Liver (tissue), 9 donors: Measurements from ENCODE around the gene DOCK9. TPM values are rescaled to one million over a fixed set of nuclear protein-coding genes. Genes with fewer than 3 reads are reported as not detected.

Experiments
- DNase-seq: peaks from one replicate; pipeline ENCODE4 v3.0.0-alpha.2; 2017; ENCODE audit warnings: low spot score
- H3K27ac ChIP-seq, 2 donors: one replicate each; pipeline ENCODE4 v1.7.0; 2013; ENCODE audit warnings: inconsistent platforms in 2 of 2, low read length in 2 of 2, control low read depth in 1 of 2, low read depth in 1 of 2, mild to moderate bottlenecking in 1 of 2
- H3K27me3 ChIP-seq, 4 donors: one replicate each; pipeline versions ENCODE4 v1.6.1 to v1.7.0; 2013; ENCODE audit warnings: low read length in 3 of 4, inconsistent platforms in 1 of 4, mild to moderate bottlenecking in 1 of 4, moderate library complexity in 1 of 4; ENCODE audit not compliant: control insufficient read depth in 4 of 4, insufficient read depth in 4 of 4
- H3K36me3 ChIP-seq, 4 donors: one replicate each; pipeline versions ENCODE4 v1.6.1 to v1.7.0; 2013; ENCODE audit warnings: low read length in 3 of 4, mild to moderate bottlenecking in 3 of 4, low read depth in 1 of 4, moderate library complexity in 1 of 4; ENCODE audit not compliant: control insufficient read depth in 4 of 4, insufficient read depth in 3 of 4
- H3K4me1 ChIP-seq, 4 donors: one replicate each; pipeline versions ENCODE4 v1.6.1 to v1.7.0; 2013; ENCODE audit warnings: low read length in 3 of 4, mild to moderate bottlenecking in 3 of 4, moderate library complexity in 1 of 4; ENCODE audit not compliant: control insufficient read depth in 4 of 4, insufficient read depth in 4 of 4
- H3K4me3 ChIP-seq, 3 donors: one replicate each; pipeline versions ENCODE4 v1.6.1 to v1.7.0; 2013; ENCODE audit warnings: low read length in 3 of 3, control low read depth in 1 of 3, low read depth in 1 of 3, mild to moderate bottlenecking in 1 of 3
- H3K9ac ChIP-seq, 2 donors: one replicate each; pipeline ENCODE4 v1.7.0; 2013; ENCODE audit warnings: low read length in 2 of 2, mild to moderate bottlenecking in 2 of 2, moderate library complexity in 2 of 2, control low read depth in 1 of 2, low read depth in 1 of 2
- H3K9me3 ChIP-seq, 4 donors: one replicate each; pipeline versions ENCODE4 v1.6.1 to v1.7.0; 2013; ENCODE audit warnings: low read length in 3 of 4; ENCODE audit not compliant: control insufficient read depth in 4 of 4
- CTCF ChIP-seq: fragments of 150-350 bp; IDR thresholded peaks from 2 replicates; pipeline ENCODE4 v1.5.1; 2017; ENCODE audit warnings: improper control_type of control experiment, low read depth, low read length; ENCODE audit not compliant: missing input control
- EGR1 ChIP-seq, 2 donors: IDR thresholded peaks; 2 replicates each; pipeline ENCODE4 v1.6.1; 2016 to 2018; ENCODE audit warnings: antibody characterized with exemption in 2 of 2, low read depth in 2 of 2
- FOXA1 ChIP-seq: IDR thresholded peaks from 2 replicates; pipeline ENCODE4 v1.6.1; 2016; ENCODE audit warnings: antibody characterized with exemption
- FOXA2 ChIP-seq: IDR thresholded peaks from 2 replicates; pipeline ENCODE4 v1.6.1; 2016; ENCODE audit warnings: antibody characterized with exemption
- GABPA ChIP-seq, 2 donors: IDR thresholded peaks in 1 of 2; conservative IDR thresholded peaks in 1 of 2; 2 replicates each; pipeline ENCODE4 v1.6.1; 2016; ENCODE audit warnings: antibody characterized with exemption in 2 of 2, mild to moderate bottlenecking in 1 of 2, moderate library complexity in 1 of 2
- HNF4A ChIP-seq, 2 donors: conservative IDR thresholded peaks; 2 replicates each; pipeline ENCODE4 v1.6.1; 2016; ENCODE audit warnings: antibody characterized with exemption in 2 of 2, mild to moderate bottlenecking in 2 of 2
- HNF4G ChIP-seq: IDR thresholded peaks from 2 replicates; pipeline ENCODE4 v1.6.1; 2016; ENCODE audit warnings: antibody characterized with exemption
- JUND ChIP-seq, 2 donors: IDR thresholded peaks; 2 replicates each; pipeline ENCODE4 v1.6.1; 2016; ENCODE audit warnings: antibody characterized with exemption in 2 of 2
- NR2F2 ChIP-seq: IDR thresholded peaks from 2 replicates; pipeline ENCODE4 v1.6.1; 2016; ENCODE audit warnings: antibody characterized with exemption
- RAD21 ChIP-seq, 2 donors: IDR thresholded peaks; 2 replicates each; pipeline ENCODE4 v1.6.1; 2016; ENCODE audit warnings: antibody characterized with exemption in 2 of 2, mild to moderate bottlenecking in 2 of 2
- TAF1 ChIP-seq: conservative IDR thresholded peaks from 2 replicates; pipeline ENCODE4 v1.6.1; 2016; ENCODE audit warnings: antibody characterized with exemption, mild to moderate bottlenecking
- YY1 ChIP-seq: IDR thresholded peaks from 2 replicates; pipeline ENCODE4 v1.6.1; 2016; ENCODE audit warnings: antibody characterized with exemption, mild to moderate bottlenecking
- WGBS: extraction: QIAGEN DNeasy Blood & Tissue Kit; methylation state at CpG from one replicate; pipeline ENCODE4 v1.1.7; 2013; 5-methylcytosine and 5-hydroxymethylcytosine counted together
- polyA plus RNA-seq, 2 donors: library from polyadenylated mRNA; stranded (reverse) in 1 of 2; unstranded in 1 of 2; fragments of 200-250 nt in 1 of 2; fragments of >200 nt in 1 of 2; fragmentation: Nextera tagmentation in 1 of 2; extraction: Ambion mirVana in 1 of 2; gene quantifications; one replicate each; pipeline versions ENCODE4 v1.2.1 to v1.2.3, GENCODE V29; 2013 to 2015
- total RNA-seq, 2 donors: library from RNA; depleted of rRNA; stranded (reverse); fragments of >200 nt; gene quantifications; one replicate each; pipeline ENCODE4 v1.2.3, GENCODE V29; 2014
- TF ChIP-seq, protein P1 (sequence below): IDR thresholded peaks from 2 replicates; pipeline ENCODE4 v1.6.1; 2016; ENCODE audit warnings: antibody characterized with exemption
- TF ChIP-seq, protein P2 (sequence below): IDR thresholded peaks from 2 replicates; pipeline ENCODE4 v1.6.1; 2016; ENCODE audit warnings: antibody characterized with exemption
- TF ChIP-seq, protein P3 (sequence below): IDR thresholded peaks from 2 replicates; pipeline ENCODE4 v1.6.1; 2016; ENCODE audit warnings: antibody characterized with exemption, mild to moderate bottlenecking
- donor health status: healthy.
- donor health status: healthy.
- donor health status: healthy.
- donor health status: healthy.
- donor health status: healthy.

Gene DOCK9
- total and polyA plus RNA-seq, 4 donors: 5.4 to 31.3 (median 10.6) TPM

DNA sequence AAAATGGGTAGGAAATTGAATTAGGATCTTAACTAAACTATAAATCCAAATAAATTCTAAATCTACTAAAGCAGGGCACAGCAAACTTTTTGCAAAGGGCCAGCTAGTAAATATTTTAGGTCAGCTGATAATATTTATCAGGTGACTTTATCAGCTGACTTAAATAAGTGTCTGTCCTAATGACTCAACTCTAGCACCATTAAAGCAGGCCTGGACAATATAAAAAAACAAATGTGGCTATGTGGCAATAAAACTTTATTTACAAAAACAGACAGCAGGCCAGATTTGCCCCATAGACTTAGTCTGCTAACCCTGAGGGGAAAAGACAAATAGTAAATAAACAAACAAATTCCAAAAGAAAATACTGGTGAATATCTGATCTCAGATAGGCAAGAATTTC is 27.7 kb upstream of the DOCK9 start:
- H3K27me3 ChIP-seq: no peaks in the 10 kb centered on the region
- H3K4me1 ChIP-seq: no peaks in the 10 kb centered on the region
- H3K9ac ChIP-seq: no peak overlapping the region
- H3K27ac ChIP-seq: no peak overlapping the region
- TF ChIP-seq HNF4G (no peak), YY1 (no peak), HNF4A (conservative IDR thresholded peaks at IDR 0.05) (no peak), EGR1 (IDR thresholded peaks at IDR 0.05; ENCODE audit: low read depth in 2 of 2) (no peak), FOXA2 (no peak), JUND (IDR thresholded peaks at IDR 0.05) (no peak), RAD21 (IDR thresholded peaks at IDR 0.05) (no peak), FOXA1 (no peak)
- TF ChIP-seq, protein P1, sequence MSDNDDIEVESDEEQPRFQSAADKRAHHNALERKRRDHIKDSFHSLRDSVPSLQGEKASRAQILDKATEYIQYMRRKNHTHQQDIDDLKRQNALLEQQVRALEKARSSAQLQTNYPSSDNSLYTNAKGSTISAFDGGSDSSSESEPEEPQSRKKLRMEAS: no peak
- TF ChIP-seq, protein P2, sequence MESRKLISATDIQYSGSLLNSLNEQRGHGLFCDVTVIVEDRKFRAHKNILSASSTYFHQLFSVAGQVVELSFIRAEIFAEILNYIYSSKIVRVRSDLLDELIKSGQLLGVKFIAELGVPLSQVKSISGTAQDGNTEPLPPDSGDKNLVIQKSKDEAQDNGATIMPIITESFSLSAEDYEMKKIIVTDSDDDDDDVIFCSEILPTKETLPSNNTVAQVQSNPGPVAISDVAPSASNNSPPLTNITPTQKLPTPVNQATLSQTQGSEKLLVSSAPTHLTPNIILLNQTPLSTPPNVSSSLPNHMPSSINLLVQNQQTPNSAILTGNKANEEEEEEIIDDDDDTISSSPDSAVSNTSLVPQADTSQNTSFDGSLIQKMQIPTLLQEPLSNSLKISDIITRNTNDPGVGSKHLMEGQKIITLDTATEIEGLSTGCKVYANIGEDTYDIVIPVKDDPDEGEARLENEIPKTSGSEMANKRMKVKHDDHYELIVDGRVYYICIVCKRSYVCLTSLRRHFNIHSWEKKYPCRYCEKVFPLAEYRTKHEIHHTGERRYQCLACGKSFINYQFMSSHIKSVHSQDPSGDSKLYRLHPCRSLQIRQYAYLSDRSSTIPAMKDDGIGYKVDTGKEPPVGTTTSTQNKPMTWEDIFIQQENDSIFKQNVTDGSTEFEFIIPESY: no peak
- H3K36me3 ChIP-seq: no peaks in the 10 kb centered on the region
- DNase-seq: no peak
- H3K9me3 ChIP-seq: no peaks in the 10 kb centered on the region
- H3K4me3 ChIP-seq: no peak overlapping the region

DNA sequence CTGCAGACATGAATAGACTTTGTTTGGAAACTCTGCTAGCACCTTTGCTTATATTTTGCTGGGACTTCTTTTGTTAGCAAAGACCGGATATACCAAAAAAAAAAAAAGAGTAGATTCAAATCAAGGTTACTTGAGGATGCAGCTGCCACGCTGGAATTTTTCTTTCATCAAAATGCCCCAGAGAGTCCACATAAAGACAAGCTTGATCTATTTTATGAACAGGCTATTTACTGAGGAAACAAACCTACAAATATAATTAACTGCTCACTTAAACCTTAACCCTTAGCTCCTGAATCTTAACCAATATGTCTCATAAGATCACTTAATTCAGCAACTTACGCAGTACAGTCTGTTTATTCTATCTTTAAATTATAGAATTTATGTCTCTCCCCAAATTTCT is 27.1 kb upstream of the DOCK9 start:
- H3K4me3 ChIP-seq: no peak overlapping the region
- TF ChIP-seq TAF1 (no peak), EGR1 (IDR thresholded peaks at IDR 0.05; ENCODE audit: low read depth in 2 of 2) (no peak), HNF4A (conservative IDR thresholded peaks at IDR 0.05) (no peak), CTCF (no peak), FOXA2 (no peak)
- TF ChIP-seq, protein P1: no peak
- no peaks in the 10 kb centered on the region for H3K4me1 ChIP-seq
- no peaks in the 10 kb centered on the region for H3K27me3 ChIP-seq
- H3K27ac ChIP-seq: no peak overlapping the region
- H3K9me3 ChIP-seq: no peaks in the 10 kb centered on the region
- H3K9ac ChIP-seq: no peak overlapping the region
- WGBS: 82% methylated on average over 3 of the region's 3 CpGs
- no peaks in the 10 kb centered on the region for H3K36me3 ChIP-seq
- DNase-seq: no peak

- WGBS: 81% methylated on average over 3 of the region's 3 CpGs
- no peak overlapping the region for H3K9ac ChIP-seq
- no peak overlapping the region for H3K4me3 ChIP-seq
- H3K4me1 ChIP-seq: no peaks in the 10 kb centered on the region
- H3K27ac ChIP-seq: no peak overlapping the region
- no peak for DNase-seq
- no peaks in the 10 kb centered on the region for H3K36me3 ChIP-seq
- H3K27me3 ChIP-seq: no peaks in the 10 kb centered on the region
- no peaks in the 10 kb centered on the region for H3K9me3 ChIP-seq
- no peak for TF ChIP-seq JUND (IDR thresholded peaks at IDR 0.05)
- TF ChIP-seq GABPA (IDR thresholded peaks at IDR 0.05 in 1 of 2, conservative IDR thresholded peaks at IDR 0.05 in 1 of 2): no peak
- no peak for TF ChIP-seq NR2F2
- no peak for TF ChIP-seq YY1
- TF ChIP-seq EGR1 (IDR thresholded peaks at IDR 0.05; ENCODE audit: low read depth in 2 of 2): no peak
- no peak for TF ChIP-seq FOXA2
- no peak for TF ChIP-seq TAF1
- no peak for TF ChIP-seq RAD21 (IDR thresholded peaks at IDR 0.05)
- TF ChIP-seq CTCF: no peak
- TF ChIP-seq, protein P3, sequence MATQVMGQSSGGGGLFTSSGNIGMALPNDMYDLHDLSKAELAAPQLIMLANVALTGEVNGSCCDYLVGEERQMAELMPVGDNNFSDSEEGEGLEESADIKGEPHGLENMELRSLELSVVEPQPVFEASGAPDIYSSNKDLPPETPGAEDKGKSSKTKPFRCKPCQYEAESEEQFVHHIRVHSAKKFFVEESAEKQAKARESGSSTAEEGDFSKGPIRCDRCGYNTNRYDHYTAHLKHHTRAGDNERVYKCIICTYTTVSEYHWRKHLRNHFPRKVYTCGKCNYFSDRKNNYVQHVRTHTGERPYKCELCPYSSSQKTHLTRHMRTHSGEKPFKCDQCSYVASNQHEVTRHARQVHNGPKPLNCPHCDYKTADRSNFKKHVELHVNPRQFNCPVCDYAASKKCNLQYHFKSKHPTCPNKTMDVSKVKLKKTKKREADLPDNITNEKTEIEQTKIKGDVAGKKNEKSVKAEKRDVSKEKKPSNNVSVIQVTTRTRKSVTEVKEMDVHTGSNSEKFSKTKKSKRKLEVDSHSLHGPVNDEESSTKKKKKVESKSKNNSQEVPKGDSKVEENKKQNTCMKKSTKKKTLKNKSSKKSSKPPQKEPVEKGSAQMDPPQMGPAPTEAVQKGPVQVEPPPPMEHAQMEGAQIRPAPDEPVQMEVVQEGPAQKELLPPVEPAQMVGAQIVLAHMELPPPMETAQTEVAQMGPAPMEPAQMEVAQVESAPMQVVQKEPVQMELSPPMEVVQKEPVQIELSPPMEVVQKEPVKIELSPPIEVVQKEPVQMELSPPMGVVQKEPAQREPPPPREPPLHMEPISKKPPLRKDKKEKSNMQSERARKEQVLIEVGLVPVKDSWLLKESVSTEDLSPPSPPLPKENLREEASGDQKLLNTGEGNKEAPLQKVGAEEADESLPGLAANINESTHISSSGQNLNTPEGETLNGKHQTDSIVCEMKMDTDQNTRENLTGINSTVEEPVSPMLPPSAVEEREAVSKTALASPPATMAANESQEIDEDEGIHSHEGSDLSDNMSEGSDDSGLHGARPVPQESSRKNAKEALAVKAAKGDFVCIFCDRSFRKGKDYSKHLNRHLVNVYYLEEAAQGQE: no peak
- TF ChIP-seq, protein P1: no peak
These were observed 26.1 kb upstream of the DOCK9 start for GRCh38 chr13:99003851-99004471.
